GM23248 (cell line): ENCODE data around the gene CCND1.

ENCODE experiments used
- EZH2 ChIP-seq: fragments of 200-600 bp; sonication (generic); IDR thresholded peaks from 2 replicates; pipeline ENCODE4 v1.6.1; 2018; ENCODE audit warnings: antibody characterized with exemption, mild to moderate bottlenecking; ENCODE audit not compliant: insufficient read depth, poor library complexity, severe bottlenecking
- EZH2phosphoT487 ChIP-seq: fragments of 200-600 bp; sonication (generic); IDR thresholded peaks from 2 replicates; pipeline ENCODE4 v1.6.1; 2018; ENCODE audit warnings: antibody characterized with exemption, moderate library complexity, mild to moderate bottlenecking, low read depth; ENCODE audit not compliant: insufficient read depth

DNA sequence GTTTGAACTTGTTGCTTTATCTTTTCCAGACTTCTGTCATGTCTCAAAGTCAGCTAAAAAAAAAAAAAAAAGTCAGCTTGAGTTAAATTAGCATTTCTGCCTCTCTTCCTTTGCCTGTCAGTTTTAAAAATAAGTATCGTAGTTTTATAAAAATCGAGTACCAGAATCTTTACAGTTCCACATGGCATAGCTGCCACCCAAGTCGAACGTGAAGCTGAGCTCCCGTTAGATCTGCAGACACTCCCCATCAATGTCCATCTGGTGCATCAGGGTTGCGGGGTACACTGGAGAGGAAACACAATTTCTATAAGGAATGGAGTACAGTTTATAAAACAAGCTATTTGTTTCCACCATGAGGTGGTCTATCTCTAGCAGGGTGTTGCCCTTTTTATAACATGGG is 41.0 kb upstream of the CCND1 start:
- TF ChIP-seq EZH2phosphoT487 (no peak), EZH2 (no peak)
